Loucy (cell line): ENCODE measurements around the gene MRAS.

ENCODE experiments used
- H2AFZ ChIP-seq: fragments of 200-600 bp; sonication (generic); 2 replicates; pipeline ENCODE4 v1.6.0; 2016; ENCODE audit warnings: antibody characterized with exemption, mild to moderate bottlenecking, low read length, moderate library complexity
- H3F3A ChIP-seq: fragments of 200-600 bp; 2 replicates; pipeline ENCODE4 v1.6.0; 2016; ENCODE audit warnings: antibody characterized with exemption, low read depth, mild to moderate bottlenecking
- H3K27me3 ChIP-seq: fragments of 200-600 bp; sonication (generic); 2 replicates; pipeline ENCODE4 v1.6.1; 2014; ENCODE audit warnings: low read length, mild to moderate bottlenecking; ENCODE audit not compliant: insufficient read depth, poor library complexity, severe bottlenecking
- H3K36me3 ChIP-seq: fragments of 200-600 bp; sonication (generic); 2 replicates; pipeline ENCODE4 v1.6.1; 2016; ENCODE audit warnings: low read length; ENCODE audit not compliant: insufficient read depth
- H3K4me1 ChIP-seq: fragments of 200-600 bp; sonication (generic); 2 replicates; pipeline ENCODE4 v1.5.1; 2014; ENCODE audit warnings: low read length, mild to moderate bottlenecking; ENCODE audit not compliant: insufficient read depth, poor library complexity, severe bottlenecking
- H3K4me2 ChIP-seq: fragments of 200-600 bp; sonication (generic); 2 replicates; pipeline ENCODE4 v1.6.0; 2014; ENCODE audit warnings: antibody characterized with exemption, low read length, low read depth, mild to moderate bottlenecking; ENCODE audit not compliant: poor library complexity, severe bottlenecking
- H3K4me3 ChIP-seq: fragments of 200-600 bp; sonication (generic); 2 replicates; pipeline ENCODE4 v1.5.1; 2014; ENCODE audit warnings: low read length, mild to moderate bottlenecking, mixed read lengths; ENCODE audit not compliant: poor library complexity, severe bottlenecking
- H3K79me2 ChIP-seq: fragments of 200-600 bp; sonication (generic); 2 replicates; pipeline ENCODE4 v1.6.1; 2014; ENCODE audit warnings: low read length; ENCODE audit not compliant: insufficient read depth
- H3K9ac ChIP-seq: fragments of 200-600 bp; sonication (generic); 2 replicates; pipeline ENCODE4 v1.6.0; 2014; ENCODE audit warnings: mild to moderate bottlenecking, low read depth, low read length, moderate library complexity; ENCODE audit not compliant: poor library complexity, severe bottlenecking
- H3K9me2 ChIP-seq: fragments of 200-600 bp; sonication (generic); replicated peaks from 2 replicates; pipeline ENCODE4 v1.6.1; 2016; ENCODE audit warnings: low read depth, low read length, mixed read lengths
- H3K9me3 ChIP-seq: fragments of 200-600 bp; sonication (generic); 2 replicates; pipeline ENCODE4 v1.6.1; 2014; ENCODE audit warnings: mild to moderate bottlenecking, antibody characterized with exemption, low read length, low read depth; ENCODE audit not compliant: insufficient read depth
- H4K20me1 ChIP-seq: fragments of 200-600 bp; sonication (generic); 2 replicates; pipeline ENCODE4 v1.6.0; 2014; ENCODE audit warnings: antibody characterized with exemption, low read length, mild to moderate bottlenecking; ENCODE audit not compliant: insufficient read depth, poor library complexity, severe bottlenecking
- EZH2phosphoT487 ChIP-seq: fragments of 200-600 bp; IDR thresholded peaks from 2 replicates; pipeline ENCODE4 v1.6.1; 2018; ENCODE audit warnings: antibody characterized with exemption, mild to moderate bottlenecking, moderate library complexity, borderline replicate concordance
- TF ChIP-seq, protein P1 (sequence below): fragments of 200-600 bp; sonication (generic); conservative IDR thresholded peaks from 2 replicates; pipeline ENCODE4 v1.5.1; 2014; ENCODE audit warnings: mild to moderate bottlenecking, antibody characterized with exemption, low read length

Gene MRAS

GRCh38 chr3:138347960-138348753 lies at the start of gene MRAS:
Gene MRAS (plus strand): TSS chr3:138348579. CDS start chr3:138372884, 24,305 bp downstream.
- H3K27me3 ChIP-seq: no peaks in the 10 kb centered on the region
- no peaks in the 10 kb centered on the region for H3K9me3 ChIP-seq
- no peaks in the 10 kb centered on the region for H3K4me1 ChIP-seq
- no peaks in the 10 kb centered on the region for H3K36me3 ChIP-seq
- H3K4me2 ChIP-seq: no peak within 1 kb of the TSS
- H3K9me2 ChIP-seq: no peaks in the 10 kb centered on the region
- H3K4me3 ChIP-seq: no peak within 1 kb of the TSS
- no peak within 1 kb of the TSS for H3K9ac ChIP-seq
- no peak within 1 kb of the TSS for H2AFZ ChIP-seq
- H4K20me1 ChIP-seq: no peaks in the 10 kb centered on the region
- H3K79me2 ChIP-seq: no peaks in the 10 kb centered on the region
- no peaks in the 10 kb centered on the region for H3F3A ChIP-seq
- no peak for TF ChIP-seq EZH2phosphoT487
- TF ChIP-seq, protein P1, sequence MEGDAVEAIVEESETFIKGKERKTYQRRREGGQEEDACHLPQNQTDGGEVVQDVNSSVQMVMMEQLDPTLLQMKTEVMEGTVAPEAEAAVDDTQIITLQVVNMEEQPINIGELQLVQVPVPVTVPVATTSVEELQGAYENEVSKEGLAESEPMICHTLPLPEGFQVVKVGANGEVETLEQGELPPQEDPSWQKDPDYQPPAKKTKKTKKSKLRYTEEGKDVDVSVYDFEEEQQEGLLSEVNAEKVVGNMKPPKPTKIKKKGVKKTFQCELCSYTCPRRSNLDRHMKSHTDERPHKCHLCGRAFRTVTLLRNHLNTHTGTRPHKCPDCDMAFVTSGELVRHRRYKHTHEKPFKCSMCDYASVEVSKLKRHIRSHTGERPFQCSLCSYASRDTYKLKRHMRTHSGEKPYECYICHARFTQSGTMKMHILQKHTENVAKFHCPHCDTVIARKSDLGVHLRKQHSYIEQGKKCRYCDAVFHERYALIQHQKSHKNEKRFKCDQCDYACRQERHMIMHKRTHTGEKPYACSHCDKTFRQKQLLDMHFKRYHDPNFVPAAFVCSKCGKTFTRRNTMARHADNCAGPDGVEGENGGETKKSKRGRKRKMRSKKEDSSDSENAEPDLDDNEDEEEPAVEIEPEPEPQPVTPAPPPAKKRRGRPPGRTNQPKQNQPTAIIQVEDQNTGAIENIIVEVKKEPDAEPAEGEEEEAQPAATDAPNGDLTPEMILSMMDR: no peak

GRCh38 chr3:138300647-138301046 lies 47.7 kb upstream of the MRAS start:
- Histone ChIP-seq H3K9me2 (no peaks in the 10 kb centered on the region), H3K4me1 (no peaks in the 10 kb centered on the region), H3K4me2 (no peak overlapping the region), H2AFZ (no peak overlapping the region), H3K79me2 (no peaks in the 10 kb centered on the region), H3F3A (no peaks in the 10 kb centered on the region), H3K9ac (no peak overlapping the region), H3K27me3 (no peaks in the 10 kb centered on the region), H3K9me3 (no peaks in the 10 kb centered on the region), H3K4me3 (no peak overlapping the region), H4K20me1 (no peaks in the 10 kb centered on the region), H3K36me3 (peaks cover 25% of the 10 kb centered on the region; the same call in 1 of the 2 replicates)
- TF ChIP-seq, protein P1: no peak
- no peak for TF ChIP-seq EZH2phosphoT487

DNA sequence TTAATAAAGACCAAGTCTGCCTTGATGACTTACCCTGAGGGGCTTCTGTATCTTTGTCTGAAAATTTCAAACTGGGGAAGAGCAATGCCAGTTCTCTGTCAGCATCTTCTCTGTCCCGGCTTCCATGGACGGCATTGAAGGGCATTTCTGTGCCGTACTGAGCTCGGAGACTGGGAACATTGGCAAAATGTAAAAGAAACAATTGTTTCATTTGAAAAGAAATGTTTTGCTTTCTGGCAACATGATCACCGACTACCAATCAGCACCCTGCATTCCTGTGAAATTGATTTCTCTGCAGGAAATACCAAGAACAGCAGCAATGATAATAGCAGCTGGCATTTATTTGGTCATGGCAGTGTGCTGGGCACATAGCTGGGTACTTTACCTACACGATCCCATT lies 44.9 kb upstream of the MRAS start:
- H3K27me3 ChIP-seq: no peaks in the 10 kb centered on the region
- no peaks in the 10 kb centered on the region for H3F3A ChIP-seq
- H4K20me1 ChIP-seq: no peaks in the 10 kb centered on the region
- no peak overlapping the region for H2AFZ ChIP-seq
- H3K9me3 ChIP-seq: peaks cover 5% of the 10 kb centered on the region; the same call in 1 of the 2 replicates
- no peak overlapping the region for H3K4me3 ChIP-seq
- H3K9me2 ChIP-seq: no peaks in the 10 kb centered on the region
- H3K9ac ChIP-seq: no peak overlapping the region
- H3K36me3 ChIP-seq: peaks cover 6% of the 10 kb centered on the region; the same call in 1 of the 2 replicates
- H3K79me2 ChIP-seq: no peaks in the 10 kb centered on the region
- H3K4me2 ChIP-seq: no peak overlapping the region
- TF ChIP-seq EZH2phosphoT487: no peak
- TF ChIP-seq, protein P1: no peak
- no peaks in the 10 kb centered on the region for H3K4me1 ChIP-seq
